Measurements from ENCODE around the gene IGF2. TPM values are rescaled to one million over a fixed set of nuclear protein-coding genes. Genes with fewer than 3 reads are reported as not detected.

The IGF2 gene
- total and polyA plus RNA-seq, 2 of the 8 experiments (the other 6 are each of a cell fraction or from before 2014, with no cell fraction given): 0.74 to 1.5 TPM

GRCh38 chr11:2177076-2177475, 37.9 kb upstream of the IGF2 start (continued):
- TF ChIP-seq CHD7 (IDR thresholded peaks at IDR 0.05; ENCODE audit: insufficient replicate concordance, low read length): no peak
- TF ChIP-seq KDM4A (IDR thresholded peaks at IDR 0.05; ENCODE audit: low read depth, low read length, severe bottlenecking): no peak
- TF ChIP-seq YY1 (IDR thresholded peaks at IDR 0.05; ENCODE audit: low read depth, low read length): no peak
- TF ChIP-seq KDM1A (IDR thresholded peaks at IDR 0.05; ENCODE audit: borderline replicate concordance, low read length): no peak
- TF ChIP-seq, protein P1, sequence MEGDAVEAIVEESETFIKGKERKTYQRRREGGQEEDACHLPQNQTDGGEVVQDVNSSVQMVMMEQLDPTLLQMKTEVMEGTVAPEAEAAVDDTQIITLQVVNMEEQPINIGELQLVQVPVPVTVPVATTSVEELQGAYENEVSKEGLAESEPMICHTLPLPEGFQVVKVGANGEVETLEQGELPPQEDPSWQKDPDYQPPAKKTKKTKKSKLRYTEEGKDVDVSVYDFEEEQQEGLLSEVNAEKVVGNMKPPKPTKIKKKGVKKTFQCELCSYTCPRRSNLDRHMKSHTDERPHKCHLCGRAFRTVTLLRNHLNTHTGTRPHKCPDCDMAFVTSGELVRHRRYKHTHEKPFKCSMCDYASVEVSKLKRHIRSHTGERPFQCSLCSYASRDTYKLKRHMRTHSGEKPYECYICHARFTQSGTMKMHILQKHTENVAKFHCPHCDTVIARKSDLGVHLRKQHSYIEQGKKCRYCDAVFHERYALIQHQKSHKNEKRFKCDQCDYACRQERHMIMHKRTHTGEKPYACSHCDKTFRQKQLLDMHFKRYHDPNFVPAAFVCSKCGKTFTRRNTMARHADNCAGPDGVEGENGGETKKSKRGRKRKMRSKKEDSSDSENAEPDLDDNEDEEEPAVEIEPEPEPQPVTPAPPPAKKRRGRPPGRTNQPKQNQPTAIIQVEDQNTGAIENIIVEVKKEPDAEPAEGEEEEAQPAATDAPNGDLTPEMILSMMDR (IDR thresholded peaks at IDR 0.05; ENCODE audit: control extremely low read depth in 1 of 3, insufficient read depth in 1 of 3, low read depth in 1 of 3, low read length in 3 of 3): no peak
- no peak for TF ChIP-seq NANOG (IDR thresholded peaks at IDR 0.05; ENCODE audit: insufficient read depth, low read depth, low read length, poor library complexity, severe bottlenecking)
- no peak for TF ChIP-seq POLR2A (IDR thresholded peaks at IDR 0.05; ENCODE audit: control extremely low read depth in 1 of 2, low read depth in 2 of 2, low read length in 2 of 2)
- TF ChIP-seq RAD21 (IDR thresholded peaks at IDR 0.05 in 1 of 2, conservative IDR thresholded peaks at IDR 0.05 in 1 of 2; ENCODE audit: low read depth in 2 of 2, low read length in 2 of 2): no peak

Measured in H1 (cell line).